Measurements from ENCODE around the gene GBE1.
"Not testable (repeated sequence)": the region's sequence is repeated elsewhere in the genome, so short reads cannot be mapped to it uniquely, and the experiment has no call there.

GBE1 gene

GRCh38 chr3:81752604-81753003 lies 8.8 kb downstream of the GBE1 start:
- no peak for DNase-seq

- DNase-seq = no peak
Observed at GRCh38 chr3:81749265-81749664, 12.2 kb downstream of the GBE1 start.

- not testable (repeated sequence) for DNase-seq
Observed at GRCh38 chr3:81747280-81747679, 14.2 kb downstream of the GBE1 start.

GRCh38 chr3:81744366-81744765 lies 17.1 kb downstream of the GBE1 start:
- DNase-seq = no peak

- no peak for DNase-seq
Observed at GRCh38 chr3:81743096-81744025, 18.1 kb downstream of the GBE1 start.

GRCh38 chr3:81742581-81742980 lies 18.9 kb downstream of the GBE1 start:
- no peak for DNase-seq

- DNase-seq = no peak
Observed at GRCh38 chr3:81741216-81741615, 20.2 kb downstream of the GBE1 start.

GRCh38 chr3:81740731-81741130 lies 20.7 kb downstream of the GBE1 start:
- no peak for DNase-seq

GRCh38 chr3:81735334-81735733 lies 26.1 kb downstream of the GBE1 start:
- DNase-seq = no peak

- no peak for DNase-seq
Observed at GRCh38 chr3:81734742-81735141, 26.7 kb downstream of the GBE1 start.

GRCh38 chr3:81732642-81733041 lies 28.8 kb downstream of the GBE1 start:
- DNase-seq = no peak

GRCh38 chr3:81728766-81729544 lies 32.5 kb downstream of the GBE1 start:
- no peak for DNase-seq

GRCh38 chr3:81726735-81727134 lies 34.7 kb downstream of the GBE1 start:
- DNase-seq = no peak

GRCh38 chr3:81726132-81726531 lies 35.3 kb downstream of the GBE1 start:
- no peak for DNase-seq

- DNase-seq = no peak
Observed at GRCh38 chr3:81723732-81724313, 37.6 kb downstream of the GBE1 start.

GRCh38 chr3:81718311-81718710 lies 43.1 kb downstream of the GBE1 start:
- no peak for DNase-seq

GRCh38 chr3:81716870-81717509 lies 44.5 kb downstream of the GBE1 start:
- no peak for DNase-seq

GRCh38 chr3:81713031-81713430 lies 48.4 kb downstream of the GBE1 start:
- DNase-seq = no peak

GRCh38 chr3:81709606-81710005 lies 51.8 kb downstream of the GBE1 start:
- no peak for DNase-seq

- no peak for DNase-seq
Observed at GRCh38 chr3:81707996-81708395, 53.4 kb downstream of the GBE1 start.

GRCh38 chr3:81702126-81702525 lies 59.3 kb downstream of the GBE1 start:
- DNase-seq = no peak

- no peak for DNase-seq
Observed at GRCh38 chr3:81699536-81700320, 61.7 kb downstream of the GBE1 start.
